ENCODE data around the gene RALB. TPM values are rescaled to one million over a fixed set of nuclear protein-coding genes. Genes with fewer than 3 reads are reported as not detected.

The RALB gene
- total RNA-seq, 1 donor from 2014 or later: 41.7 TPM

DNA sequence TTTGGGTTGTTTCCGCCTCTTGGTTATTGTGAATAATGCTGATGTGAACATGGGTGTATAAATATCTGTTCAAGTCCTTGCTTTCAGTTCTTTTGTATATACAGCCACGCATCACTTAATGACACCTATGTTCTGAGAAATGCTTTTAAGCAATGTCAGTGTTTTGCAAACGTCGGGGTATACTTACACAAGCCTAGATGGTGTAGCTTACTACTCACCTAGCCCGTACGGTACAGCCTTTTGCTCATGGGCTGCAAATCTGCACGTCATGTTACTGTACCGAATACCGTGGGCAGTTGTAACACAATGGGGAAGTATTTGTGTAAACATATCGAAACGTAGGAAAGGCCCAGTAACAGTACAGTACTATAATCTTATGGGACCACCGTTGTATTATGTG lies 12.4 kb downstream of the RALB start:
- no peak for DNase-seq

DNA sequence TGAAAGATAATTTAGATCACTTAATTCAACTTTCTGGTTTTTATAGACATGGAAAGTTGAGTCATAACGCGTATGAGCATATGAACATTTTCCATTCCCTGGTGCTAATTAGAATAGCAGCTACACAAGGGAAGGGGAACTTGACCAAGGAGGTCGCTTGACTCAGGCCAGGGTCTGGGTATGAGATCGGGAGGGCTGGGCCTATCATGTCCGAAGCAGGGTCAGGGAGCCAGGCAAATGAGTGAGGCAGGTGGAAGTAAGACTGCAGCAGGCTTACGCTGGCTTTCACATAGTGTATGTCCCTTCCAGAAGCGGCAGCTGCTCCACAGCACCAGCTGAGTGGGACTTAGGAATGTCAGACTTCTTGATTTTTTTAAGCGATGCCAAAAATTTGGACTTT lies 14.7 kb downstream of the RALB start:
- DNase-seq: no peak

DNA sequence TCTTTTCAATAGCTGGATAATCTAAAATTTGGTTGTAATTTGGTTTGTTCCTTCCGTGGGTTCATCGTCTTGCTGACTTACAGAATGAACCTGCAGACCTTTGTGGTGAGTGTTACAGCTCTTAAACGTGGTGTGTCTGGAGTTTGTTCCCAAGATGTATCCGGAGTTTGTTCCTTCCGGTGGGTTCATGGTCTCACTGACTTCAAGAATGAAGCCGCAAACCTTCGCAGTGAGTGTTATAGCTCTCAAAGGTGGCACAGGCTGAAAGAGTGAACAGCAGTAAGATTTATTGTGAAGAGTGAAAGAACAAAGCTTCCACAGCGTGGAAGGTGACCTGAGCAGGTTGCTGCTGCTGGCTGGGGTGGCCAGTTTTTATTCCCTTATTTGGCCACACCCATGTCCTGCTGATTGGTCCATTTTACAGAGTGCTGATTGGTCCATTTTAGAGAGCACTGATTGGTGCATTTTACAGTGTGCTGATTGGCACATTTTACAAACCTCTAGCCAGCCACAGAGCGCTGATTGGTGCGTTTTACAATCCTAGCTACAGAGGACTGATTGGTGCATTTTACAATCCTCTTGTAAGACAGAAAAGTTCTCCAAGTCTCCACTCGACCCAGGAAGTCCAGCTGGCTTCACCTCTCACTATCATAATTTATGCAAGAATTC lies 16.6 kb downstream of the RALB start:
- DNase-seq: no peak

DNA sequence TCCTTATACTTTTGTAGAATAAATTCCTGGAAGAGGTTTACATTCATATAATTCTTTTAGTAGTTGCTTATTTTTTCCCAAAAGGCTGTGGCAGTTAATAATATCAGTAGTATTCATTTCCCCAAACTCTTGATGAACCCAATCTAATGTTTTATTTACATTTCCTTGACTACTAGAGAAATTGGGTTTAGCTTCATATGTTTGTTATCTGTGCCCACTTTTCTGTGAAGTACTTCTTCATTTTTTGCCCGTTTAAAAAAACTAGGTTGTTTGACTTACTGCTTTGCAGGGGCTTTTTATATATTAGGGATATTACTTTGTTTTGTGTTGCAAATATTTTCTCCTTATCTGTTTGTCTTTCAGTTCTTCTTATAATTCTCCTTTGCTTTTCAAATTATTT lies 17.2 kb downstream of the RALB start:
- DNase-seq: no peak

DNA sequence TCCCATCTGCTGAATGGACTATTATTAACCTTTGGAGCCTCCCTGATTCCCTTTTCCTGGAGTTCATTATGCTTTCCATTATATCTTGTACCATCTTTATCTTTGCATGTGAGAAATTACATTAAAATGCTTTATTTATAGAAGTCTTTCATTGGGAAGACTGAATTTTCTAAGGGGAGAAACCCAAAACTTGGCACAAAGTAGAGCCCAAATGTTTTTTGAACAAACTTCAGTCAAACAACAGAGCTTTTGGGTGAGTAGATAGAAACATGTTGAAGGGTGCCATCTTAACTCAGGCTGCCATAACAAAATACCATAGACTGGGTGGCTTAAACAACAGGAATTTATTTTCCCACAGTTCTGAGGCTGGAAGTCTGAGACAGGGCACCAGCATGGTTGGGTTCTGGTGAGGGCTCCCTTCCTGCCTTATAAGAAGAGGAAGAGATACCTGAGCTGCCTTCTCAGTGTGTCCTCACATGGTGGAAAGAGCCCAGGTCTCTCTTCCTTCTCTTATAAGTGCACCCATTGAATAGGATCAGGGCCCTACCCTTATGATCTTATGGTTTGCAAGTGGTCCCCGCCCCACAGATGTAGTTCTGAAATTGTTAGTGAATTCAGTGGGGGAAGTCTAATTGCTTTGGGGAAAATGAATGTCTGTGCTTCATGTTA lies 19.2 kb downstream of the RALB start:
- no peak for DNase-seq

DNA sequence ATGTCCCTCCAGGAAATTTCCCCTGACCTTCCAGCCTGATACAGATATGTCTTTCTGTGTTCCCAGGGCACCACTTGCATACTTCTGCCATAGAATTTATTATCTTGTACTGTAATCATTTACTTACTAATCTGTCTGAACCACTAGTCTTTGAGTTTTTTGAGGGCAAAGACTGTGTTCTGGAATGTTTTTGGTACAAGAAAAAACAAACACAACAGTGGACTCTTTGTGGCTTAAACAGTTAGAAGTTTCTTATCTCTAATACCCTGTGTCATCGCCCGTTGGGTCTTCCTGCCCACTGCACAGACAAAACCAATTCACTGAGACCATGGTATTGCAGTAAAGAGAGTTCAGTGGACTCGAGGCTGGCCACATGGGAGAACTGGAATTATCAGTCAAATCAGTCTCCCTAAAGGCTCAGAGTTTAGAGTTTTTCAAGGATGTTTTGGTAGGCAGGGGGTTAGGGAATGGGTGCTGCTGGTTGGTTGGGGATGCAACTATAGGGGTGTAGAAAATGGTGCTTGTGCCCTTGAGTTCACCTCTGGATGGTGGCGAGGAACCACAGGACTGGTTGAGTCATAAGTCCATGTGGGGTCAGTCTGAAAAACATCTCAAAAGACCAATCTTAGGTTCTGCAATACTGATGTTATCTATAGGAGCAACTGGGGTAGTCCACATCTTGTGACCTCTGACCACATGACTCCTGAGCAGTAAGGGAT lies 20.3 kb downstream of the RALB start:
- no peak for DNase-seq

DNA sequence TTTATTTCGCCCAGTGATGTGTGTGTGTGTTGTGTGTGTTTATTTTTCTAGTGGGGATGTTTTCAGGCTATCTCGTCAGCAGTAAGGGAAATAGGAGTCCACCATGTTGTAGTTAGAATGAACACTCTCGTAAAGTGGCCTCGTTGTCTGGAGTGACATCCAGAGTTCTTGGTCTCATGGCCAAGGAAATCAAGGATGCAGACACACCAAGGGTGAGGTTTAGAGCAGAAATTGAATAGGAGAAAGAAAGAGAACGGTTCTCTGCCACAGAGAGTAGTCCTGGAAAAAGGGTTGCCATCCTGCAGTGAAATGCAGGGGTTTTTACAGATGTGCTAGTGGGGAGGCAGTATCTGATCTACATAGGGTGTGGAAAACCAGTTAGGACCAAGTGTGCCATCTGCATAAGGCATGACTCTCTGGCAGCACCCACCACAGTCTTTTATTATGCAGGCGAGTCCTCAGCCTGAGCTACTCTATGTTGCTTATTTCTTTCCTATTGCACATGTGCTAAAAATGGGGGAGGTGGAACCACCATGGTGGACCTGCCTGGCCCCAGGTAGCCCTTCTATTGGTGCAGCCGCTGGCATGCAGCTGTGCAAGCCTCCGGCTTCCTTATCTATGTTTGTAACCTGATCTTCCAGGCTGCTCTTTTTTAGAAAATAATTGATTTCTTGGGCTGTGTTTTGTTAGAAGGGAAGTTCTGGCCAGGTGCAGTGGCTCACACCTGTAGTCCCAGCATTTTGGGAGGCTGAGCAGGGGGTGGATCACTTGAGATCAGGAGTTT lies 23.2 kb downstream of the RALB start:
- no peak for DNase-seq

DNA sequence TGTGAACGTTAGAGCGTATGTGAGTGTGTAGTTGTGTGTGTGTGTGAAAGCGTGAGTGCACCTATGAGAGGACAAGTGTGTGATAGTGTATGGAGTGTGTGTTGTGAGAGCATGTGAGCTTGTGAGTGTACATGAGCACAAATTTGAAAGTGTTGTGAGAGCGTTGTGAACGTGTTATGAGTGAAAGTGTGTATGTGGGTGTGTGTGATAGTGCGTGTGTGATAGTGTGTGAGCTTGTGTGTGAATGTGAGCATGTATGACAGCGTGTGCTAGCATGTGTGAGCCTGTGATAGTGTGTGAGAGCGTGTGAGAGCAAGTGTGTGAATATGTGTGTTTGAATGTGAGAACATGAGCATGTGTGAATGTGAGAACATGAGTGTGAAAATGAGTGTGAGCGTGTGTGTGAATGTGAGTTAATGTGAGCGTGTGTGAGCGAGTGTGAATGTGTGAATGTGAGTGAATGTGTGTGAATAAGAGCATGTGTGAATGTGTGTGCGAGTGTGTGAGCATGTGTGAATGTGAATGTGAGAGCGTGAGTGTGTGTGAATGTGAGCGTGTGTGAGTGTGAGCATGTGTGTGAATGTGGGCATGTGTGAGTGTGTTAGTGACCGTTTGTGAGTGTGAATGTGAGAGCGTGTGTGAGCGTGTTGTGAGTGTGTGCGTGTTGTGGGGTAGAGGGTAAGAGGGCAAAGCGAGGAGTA lies 25.0 kb downstream of the RALB start:
- no peak for DNase-seq

DNA sequence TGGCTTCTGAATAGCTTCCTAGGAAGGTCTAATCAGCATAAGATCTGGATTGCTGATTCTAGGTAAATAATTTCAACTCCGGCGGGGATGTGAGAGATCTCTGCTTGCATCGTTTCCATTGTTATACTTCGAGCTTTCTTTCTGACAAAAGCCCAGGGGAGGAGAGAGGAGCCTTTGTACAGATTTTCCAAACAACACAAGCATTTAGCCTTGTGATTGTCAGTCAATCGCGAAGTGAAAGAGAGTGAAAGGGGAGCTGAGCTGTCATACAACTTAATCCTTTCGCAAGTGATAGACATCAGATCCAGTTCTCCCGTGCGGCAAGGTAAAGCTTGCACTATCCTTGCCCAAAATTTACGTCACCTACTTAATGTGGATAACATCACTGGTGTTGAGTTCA lies 26.2 kb downstream of the RALB start:
- DNase-seq: no peak

DNA sequence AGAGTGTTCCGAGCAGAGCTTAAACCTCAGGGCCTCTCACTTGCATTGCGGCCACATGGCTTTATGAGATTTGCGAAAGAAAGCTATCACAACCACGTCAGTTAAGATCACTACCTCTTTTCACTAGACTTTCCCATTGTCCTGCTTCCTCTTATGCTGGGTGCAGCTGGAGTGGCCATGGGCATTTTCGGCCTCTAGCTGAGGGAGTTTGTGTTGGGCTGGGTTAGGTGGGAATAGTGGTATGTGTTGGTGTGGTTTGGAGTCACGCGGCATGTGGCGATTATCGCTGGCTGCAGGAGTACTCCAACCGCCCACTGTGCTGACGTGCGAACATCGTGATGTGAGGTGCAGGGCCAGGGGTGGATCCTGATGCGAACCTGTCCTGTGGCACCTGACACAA lies 27.1 kb downstream of the RALB start:
- DNase-seq: no peak

DNA sequence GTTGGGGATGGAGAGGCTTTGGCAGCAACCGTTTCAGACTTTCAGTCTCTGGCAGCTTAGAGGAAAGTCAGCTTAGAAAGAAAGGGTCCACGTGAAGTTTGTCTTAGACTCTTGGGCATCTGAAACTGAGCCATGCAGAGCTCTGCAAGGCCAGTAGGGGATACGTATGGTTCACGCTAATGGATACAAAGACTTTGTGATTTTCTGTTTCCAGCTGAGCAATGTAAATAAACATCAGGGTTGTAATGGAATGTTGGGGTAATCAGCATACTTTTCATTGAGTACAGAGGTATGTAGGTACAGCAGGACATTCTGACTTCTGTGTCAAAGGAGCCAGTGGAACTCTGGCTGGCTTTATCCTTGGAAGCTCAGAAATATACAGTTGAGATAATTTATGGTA lies 31.0 kb downstream of the RALB start:
- DNase-seq: no peak

DNA sequence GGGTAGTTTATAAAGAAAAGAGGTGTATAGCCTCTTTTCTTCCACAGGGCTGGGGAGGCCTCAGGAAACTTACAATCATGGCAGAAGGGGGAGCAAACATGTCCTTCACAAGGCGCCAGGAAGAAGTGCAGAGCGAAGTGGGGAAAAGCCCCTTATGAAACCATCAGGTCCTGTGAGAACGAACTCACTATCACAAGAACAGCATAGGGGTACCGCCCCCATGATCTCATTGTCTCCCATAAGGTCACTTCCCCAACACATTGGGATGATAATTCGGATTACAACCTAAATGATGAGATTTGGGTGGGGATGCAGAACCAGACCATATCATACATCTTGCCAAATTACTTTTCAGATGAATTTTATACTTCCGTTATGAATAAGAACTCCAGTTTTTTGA lies 32.4 kb downstream of the RALB start:
- no peak for DNase-seq

DNA sequence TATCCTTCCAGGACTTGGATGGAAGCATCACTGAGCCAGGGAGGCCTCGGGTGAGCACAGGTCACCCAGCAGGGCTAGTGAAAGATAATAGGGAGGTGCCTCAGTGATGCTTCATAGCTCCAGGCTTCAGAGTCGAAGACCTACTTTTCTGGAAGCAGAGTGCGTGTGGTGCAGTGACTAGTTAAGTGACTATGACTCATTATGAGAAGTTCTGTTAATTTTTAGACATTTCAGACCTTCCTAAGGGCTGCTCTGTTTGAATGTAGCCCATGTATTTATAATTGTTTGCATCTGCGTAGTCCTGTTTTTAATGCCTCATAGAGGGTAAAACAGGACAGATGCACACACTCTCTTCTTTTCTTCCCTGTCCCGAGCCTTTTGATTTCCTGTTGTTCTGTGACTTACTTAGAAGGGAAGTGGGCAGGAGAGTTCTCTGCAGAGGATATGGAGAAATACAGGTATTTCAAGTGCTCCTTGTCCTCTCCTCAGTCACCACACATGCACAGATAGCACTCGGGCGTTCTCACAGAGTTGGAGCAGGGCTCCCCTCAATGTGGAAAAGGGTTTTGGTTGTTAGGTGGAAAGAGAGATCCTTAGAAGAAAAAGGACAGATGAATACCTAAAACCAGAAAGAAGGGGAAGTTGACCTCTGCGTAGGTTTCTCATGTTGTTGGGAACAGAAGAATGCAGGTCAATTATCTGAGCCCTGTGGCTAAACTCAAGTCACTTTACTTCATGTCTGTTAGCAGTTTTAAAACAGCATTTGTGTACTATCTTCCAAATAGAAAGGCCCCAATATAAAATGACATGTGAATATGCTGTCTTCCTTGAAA lies 34.7 kb downstream of the RALB start:
- DNase-seq: no peak

DNA sequence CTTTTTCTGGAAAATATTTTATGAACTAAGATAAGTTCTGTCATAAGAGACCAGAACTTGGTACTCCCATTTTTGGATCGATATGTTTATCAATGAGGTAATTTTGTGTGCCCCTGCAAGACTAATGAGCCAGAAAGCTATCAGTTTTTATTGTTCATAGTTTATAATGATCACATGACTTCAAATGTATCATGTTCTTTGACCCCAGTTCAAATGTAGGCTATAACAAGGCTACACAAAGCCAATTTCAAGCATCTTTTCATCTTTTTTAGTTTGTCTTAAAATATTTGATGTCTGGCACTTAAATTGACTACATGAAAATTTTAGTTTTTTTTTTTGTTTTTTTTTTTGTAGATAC lies 35.3 kb downstream of the RALB start:
- no peak for DNase-seq

DNA sequence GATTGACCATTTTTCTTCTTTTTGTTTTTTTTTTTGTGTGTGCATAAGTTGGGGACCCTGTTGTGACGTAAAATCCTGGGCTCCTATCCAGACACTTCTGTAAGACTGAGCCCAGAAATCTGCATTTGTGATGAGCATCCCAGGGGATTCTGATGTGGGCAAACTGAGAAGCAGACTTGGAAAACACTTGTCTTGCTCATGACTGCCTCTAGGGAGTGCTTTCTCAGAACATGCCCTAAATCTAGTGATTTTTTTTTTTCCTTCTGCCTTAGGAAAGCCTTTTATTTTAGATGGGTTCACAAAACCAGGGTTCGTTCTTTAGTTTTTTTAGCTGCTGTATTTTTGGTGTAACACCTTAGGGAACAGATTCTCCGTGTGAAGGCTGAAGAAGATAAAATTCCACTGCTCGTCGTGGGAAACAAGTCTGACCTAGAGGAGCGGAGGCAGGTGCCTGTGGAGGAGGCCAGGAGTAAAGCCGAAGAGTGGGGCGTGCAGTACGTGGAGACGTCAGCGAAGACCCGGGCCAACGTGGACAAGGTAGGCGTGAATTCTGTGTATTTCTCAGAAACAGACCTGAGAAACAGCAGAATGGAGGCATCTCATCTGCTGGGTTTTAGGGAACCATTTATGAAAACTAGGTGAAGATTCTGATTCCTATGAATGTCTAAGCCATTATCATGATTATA lies 36.7 kb downstream of the RALB start:
- no peak for DNase-seq

DNA sequence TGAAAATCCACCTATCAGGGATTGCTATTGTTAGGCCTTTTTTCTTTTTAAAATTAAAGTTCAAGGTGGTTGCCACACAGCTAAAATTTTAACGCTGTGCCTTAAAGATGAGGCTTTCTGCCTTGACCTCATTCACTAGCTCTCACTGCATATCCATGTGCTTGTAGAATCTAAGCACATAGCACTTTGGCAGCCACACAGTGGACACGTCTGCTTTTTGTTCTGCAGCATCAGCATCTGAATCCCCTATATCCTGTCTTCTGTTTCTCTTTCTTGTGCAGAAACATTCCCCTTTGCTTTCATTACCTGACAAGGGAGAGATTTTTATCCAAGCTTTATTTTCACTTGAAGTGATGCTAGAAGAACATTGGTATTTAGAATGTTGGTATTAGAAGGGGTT lies 38.1 kb downstream of the RALB start:
- DNase-seq: no peak

DNA sequence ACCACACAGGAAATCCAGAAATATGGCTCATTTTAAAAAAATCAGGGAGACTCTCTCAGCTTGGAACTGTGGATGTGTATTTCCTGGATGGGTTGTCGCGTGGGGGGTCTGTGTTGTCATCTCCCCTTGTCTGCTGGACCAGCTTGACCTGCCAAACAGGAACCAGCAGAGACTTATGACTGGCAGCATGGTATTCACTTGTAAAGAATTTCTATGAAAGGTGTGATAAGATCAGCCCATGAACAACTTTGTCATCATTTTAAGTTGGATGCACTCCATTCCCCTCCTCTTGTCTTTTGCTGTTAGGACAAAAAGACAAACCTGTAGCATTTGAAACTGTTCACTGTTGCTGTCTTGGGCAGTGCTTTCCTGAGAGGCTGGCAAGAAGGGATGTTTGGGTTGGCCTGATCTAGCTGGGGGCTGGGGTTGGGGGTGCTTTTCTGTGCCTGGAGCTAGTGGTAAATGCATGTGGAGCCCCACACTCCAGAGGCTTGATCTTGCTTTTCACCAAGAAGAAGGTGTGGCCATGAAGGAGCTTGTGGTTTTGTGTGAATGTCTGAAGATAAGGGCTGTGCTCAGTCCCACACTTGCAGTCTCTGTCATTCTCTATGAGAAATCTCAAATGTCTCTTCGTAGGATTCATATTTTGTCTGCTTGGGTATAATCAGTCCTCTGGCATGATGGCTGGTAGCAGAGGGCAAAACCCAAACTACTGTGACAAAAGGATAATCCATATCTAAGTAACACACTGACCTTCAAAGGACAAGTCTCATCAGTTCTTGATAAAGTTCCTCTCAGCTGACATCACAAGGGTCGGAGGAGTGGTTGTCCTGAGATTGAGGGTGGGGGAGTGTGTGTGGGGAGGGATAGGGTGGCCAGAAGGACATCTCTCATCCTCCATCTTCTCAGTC lies 39.0 kb downstream of the RALB start:
- no peak for DNase-seq

DNA sequence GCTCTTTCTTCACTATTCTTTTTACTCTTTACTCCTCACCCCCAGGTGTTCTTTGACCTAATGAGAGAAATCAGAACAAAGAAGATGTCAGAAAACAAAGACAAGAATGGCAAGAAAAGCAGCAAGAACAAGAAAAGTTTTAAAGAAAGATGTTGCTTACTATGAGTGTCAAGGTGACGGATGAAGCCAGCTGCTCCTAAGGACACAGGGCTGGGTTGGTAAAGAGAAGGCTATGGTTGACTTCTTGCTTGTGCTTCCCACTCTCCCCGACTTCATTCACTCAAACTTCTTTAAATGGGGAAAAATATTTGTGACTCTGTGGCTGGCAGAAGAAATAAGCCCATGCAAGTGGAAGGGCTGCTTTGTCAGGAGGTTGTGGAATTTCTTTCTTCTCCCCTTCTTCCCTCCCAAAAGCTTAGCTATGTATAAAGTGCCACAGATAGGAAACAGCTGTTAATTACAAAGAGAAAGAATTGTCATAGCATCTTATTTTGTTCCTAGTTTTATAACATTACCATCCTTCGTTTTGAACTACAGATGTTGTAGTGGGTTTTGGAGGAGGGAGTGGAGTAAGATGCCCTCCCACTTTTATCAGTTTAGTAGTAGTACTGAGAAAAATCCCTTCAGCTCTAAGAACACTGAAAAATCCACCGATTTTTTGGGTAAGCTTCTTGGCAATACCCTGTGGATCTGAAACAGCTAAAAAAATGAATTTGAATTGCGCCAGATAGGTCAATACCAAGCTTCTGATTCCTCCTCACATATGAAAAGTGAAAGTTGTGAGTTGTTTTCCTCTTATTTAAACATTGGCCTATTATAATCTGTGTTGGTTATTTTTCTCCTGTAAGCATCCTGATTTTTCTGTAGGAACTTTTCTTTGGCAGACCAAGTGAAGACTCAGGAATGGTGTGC lies 40.7 kb downstream of the RALB start:
- DNase-seq: no peak

DNA sequence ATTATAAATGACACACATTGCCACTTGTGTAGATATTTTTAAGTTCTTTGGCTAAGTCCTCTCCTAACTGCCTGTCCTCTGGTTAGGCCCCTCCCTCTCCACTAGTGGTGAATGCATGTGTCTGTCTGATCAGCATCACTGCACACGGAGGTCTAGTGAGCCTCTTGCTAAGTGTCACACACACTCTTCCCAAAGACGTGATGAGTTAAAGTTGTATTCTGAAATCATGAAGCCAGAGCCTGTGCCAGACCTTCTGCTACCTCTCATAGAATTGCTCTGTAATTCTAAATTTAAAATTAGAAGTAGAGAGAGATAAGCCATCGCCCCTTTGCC lies 41.3 kb downstream of the RALB start:
- DNase-seq: no peak
